MCF 10A (cell line): ENCODE data around the gene SEMA3F. TPM values are rescaled to one million over a fixed set of nuclear protein-coding genes. Genes with fewer than 3 reads are reported as not detected.

Source experiments
- BruUV-seq: library from RNA; stranded (reverse); fragments of 400-500 nt; replicated peaks from 2 replicates; lab custom pipeline; 2021; lab: Mats Ljungman, UMichigan
- CTCF ChIA-PET: fragments of 300-600 bp; sonication (Branson Sonifier 250); formaldehyde crosslinking; extraction: SDS; loops from one replicate; lab custom pipeline; 2021; ENCODE audit warnings: antibody characterized with exemption, inconsistent platforms; lab: Yijun Ruan, JAX
- POLR2A ChIA-PET: fragments of 300-600, 350-650 bp; sonication (Branson Sonifier 250); formaldehyde crosslinking; extraction: SDS; loops from one replicate; lab custom pipeline; 2020; ENCODE audit warnings: antibody characterized with exemption, inconsistent platforms; lab: Yijun Ruan, JAX
- DNase-seq: peaks from one replicate; pipeline ENCODE4 v3.0.0-alpha.2; 2018; ENCODE audit not compliant: unreplicated experiment
- H3K27ac Mint-ChIP-seq: one replicate; pipeline ENCODE4 v1.8.0; 2022; ENCODE audit warnings: mild to moderate bottlenecking, low read depth, mixed read lengths; ENCODE audit not compliant: unreplicated experiment
- H3K27me3 Mint-ChIP-seq: one replicate; pipeline ENCODE4 v1.8.0; 2022; ENCODE audit warnings: mixed read lengths; ENCODE audit not compliant: insufficient read depth, unreplicated experiment
- H3K36me3 Mint-ChIP-seq: one replicate; pipeline ENCODE4 v1.8.0; 2022; ENCODE audit warnings: mild to moderate bottlenecking, moderate library complexity, mixed read lengths; ENCODE audit not compliant: insufficient read depth, unreplicated experiment
- H3K4me1 Mint-ChIP-seq: one replicate; pipeline ENCODE4 v1.8.0; 2022; ENCODE audit warnings: mixed read lengths; ENCODE audit not compliant: insufficient read depth, unreplicated experiment
- H3K4me3 Mint-ChIP-seq: one replicate; pipeline ENCODE4 v1.8.0; 2022; ENCODE audit warnings: mild to moderate bottlenecking, moderate library complexity, mixed read lengths; ENCODE audit not compliant: unreplicated experiment
- H3K9me3 Mint-ChIP-seq: one replicate; pipeline ENCODE4 v1.8.0; 2022; ENCODE audit warnings: mixed read lengths; ENCODE audit not compliant: unreplicated experiment
- intact Hi-C: fragments of 100-400 bp; cut with micrococcal nuclease; formaldehyde crosslinking; loops from 2 replicates; pipeline ENCODE4 v1.14.1; 2022
- total RNA-seq: library from RNA; stranded (reverse); gene quantifications from 2 replicates; pipeline ENCODE4 v1.2.3, GENCODE V29; 2022
- TF ChIP-seq, protein P1 (sequence below): fragments of 200-600 bp; IDR thresholded peaks from one replicate; pipeline ENCODE4 v1.8.0; 2022; ENCODE audit warnings: antibody characterized with exemption, mild to moderate bottlenecking; ENCODE audit not compliant: unreplicated experiment

Gene SEMA3F
- total RNA-seq, 1 experiment from 2014 or later: 34.6 TPM

DNA sequence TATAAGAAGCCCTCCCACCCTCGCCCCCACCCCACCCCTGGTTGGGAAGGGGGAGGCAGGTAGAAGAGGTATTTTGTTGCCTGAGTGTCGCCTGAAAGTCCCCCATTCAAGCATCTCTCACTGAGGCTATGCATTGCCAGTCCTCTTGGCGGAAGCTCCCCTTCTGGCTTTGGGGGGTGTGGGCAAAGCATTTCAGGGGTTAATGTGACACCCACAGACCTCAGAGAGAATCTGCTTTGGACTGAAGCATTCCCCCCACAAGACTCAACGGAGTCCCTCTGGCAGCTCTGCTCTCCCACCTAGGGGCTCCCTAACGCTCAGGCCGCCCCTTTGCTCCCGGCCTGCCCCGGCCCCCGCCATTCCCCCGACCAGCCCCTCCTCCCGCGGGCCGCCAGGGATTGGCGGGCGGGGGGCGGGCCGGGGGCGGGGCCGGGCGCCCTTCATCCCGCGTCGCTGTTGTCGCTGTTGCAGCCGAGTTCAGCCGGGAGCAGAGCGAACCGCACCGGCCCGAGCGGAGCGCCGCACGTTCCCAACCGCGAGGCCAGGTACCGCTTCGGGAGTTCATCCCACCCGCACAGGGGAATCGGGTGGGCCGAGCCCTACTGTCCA, 49.8 kb downstream of the SEMA3F start, which contains the start of gene SLC38A3:
SLC38A3 (plus strand) TSS at position 468 of the 609 bp plus-strand sequence. CDS start 8,929 bp downstream, outside the sequence.
- TF ChIP-seq, protein P1, sequence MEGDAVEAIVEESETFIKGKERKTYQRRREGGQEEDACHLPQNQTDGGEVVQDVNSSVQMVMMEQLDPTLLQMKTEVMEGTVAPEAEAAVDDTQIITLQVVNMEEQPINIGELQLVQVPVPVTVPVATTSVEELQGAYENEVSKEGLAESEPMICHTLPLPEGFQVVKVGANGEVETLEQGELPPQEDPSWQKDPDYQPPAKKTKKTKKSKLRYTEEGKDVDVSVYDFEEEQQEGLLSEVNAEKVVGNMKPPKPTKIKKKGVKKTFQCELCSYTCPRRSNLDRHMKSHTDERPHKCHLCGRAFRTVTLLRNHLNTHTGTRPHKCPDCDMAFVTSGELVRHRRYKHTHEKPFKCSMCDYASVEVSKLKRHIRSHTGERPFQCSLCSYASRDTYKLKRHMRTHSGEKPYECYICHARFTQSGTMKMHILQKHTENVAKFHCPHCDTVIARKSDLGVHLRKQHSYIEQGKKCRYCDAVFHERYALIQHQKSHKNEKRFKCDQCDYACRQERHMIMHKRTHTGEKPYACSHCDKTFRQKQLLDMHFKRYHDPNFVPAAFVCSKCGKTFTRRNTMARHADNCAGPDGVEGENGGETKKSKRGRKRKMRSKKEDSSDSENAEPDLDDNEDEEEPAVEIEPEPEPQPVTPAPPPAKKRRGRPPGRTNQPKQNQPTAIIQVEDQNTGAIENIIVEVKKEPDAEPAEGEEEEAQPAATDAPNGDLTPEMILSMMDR: no peak
- DNase-seq: no peak
- intact Hi-C loops: no loop called here
- H3K9me3 Mint-ChIP-seq: no peaks in the 10 kb centered on the region
- ChIA-PET POLR2A (interaction anchor here (0.8 kb wide), 1 partner anchor 123 kb away, joined by 3 read pairs; the partner anchor contains the start of gene TUSC2), CTCF (interaction anchor here (1.2 to 3.4 kb wide), 3 partner anchors 9 to 21 kb away, joined by 3 to 15 read pairs (median 11); no protein-coding TSS in a partner anchor)
- no peaks in the 10 kb centered on the region for H3K36me3 Mint-ChIP-seq
- no peaks in the 10 kb centered on the region for H3K4me1 Mint-ChIP-seq
- BruUV-seq: no TSS peak
- H3K27me3 Mint-ChIP-seq: no peaks in the 10 kb centered on the region
- H3K27ac Mint-ChIP-seq: no peak within 1 kb of the TSS
- no peak within 1 kb of the TSS for H3K4me3 Mint-ChIP-seq

DNA sequence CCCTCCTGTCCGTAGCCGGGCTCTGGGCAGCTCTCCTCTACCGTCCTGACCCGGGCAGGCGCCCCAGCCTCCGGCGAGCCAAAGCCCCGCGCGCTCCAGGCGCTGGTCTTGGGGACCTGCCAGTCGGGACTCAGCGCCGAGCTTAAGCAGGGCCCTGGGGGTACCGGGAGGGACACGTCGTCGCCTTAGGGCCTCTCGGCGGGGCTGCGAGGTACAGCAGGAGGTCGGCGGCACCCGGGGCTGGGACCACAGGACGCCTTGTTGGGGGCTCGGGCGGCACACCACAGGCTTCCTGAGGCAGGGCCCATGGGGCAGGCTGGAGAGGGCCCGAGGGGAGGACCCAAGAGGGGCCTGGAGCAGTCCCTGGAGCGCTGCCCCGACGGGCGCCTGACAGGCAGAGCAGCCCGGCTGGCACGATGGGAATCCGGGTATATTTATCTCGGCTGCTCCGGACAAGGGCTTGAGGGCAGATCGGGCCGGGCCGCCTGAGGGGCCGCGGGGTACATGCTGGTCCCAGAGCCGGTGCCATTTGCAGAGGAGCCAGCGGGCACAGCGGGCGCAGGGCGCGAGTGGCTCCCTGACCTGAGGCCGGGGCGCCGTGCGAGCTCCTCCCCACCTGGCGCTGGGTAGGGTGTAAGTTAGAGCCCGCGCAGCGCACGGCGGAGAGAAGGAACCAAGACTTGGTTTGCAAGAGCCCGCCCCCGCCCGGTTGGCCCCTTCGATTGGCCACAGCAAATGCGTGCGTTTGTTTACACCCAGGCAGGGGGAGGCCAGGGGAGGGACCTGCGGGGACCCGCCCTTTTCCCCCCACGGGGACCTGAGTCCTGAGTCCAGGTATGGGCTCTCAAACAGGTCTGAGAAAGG, 50.5 kb downstream of the SEMA3F start:
- Mint-ChIP-seq H3K9me3 (no peaks in the 10 kb centered on the region), H3K4me3 (no peak overlapping the region), H3K27me3 (no peaks in the 10 kb centered on the region), H3K36me3 (no peaks in the 10 kb centered on the region), H3K27ac (no peak overlapping the region), H3K4me1 (no peaks in the 10 kb centered on the region)
- DNase-seq: no peak
- BruUV-seq: no TSS peak
- ChIA-PET CTCF (interaction anchor here (3.4 kb wide), 1 partner anchor 10 kb away, joined by 11 read pairs; no protein-coding TSS in a partner anchor), POLR2A (no interaction called here)
- TF ChIP-seq, protein P1: no peak
- intact Hi-C loops: no loop called here

DNA sequence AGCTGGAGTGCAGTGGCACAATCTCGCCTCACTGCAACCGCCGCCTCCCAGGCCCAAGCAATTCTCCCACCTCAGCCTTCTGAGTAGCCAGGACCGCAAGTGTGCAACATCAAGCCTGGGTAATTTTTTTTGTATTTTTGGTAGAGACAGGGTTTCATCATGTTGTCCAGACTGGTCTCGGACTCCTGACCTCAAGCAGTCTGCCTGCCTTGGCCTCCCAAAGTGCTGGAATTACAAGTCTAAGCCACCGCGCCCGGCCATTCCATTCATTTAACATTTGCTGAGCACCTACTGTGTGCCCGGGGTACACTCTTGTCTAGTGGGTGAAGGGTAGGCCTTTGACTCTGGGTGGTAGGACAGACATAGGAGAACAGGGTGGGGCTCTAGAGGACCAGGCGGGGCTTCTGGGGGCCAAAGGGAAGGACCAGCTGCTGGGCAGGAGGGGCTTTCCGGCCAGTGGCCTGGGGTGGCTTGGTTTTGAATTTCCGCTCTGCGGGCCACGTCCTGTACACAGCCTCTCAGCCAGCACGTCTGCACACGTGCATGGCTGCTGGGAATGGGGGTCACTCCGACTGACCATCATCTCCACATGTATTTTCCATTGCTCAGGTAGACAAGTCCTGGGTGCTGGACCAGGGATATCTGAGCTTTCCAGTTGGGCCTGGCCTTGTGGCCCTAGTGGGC, 52.4 kb downstream of the SEMA3F start:
- no TSS peak for BruUV-seq
- no peak for DNase-seq
- Mint-ChIP-seq H3K9me3 (no peaks in the 10 kb centered on the region), H3K36me3 (no peaks in the 10 kb centered on the region), H3K4me1 (no peaks in the 10 kb centered on the region), H3K27me3 (no peaks in the 10 kb centered on the region), H3K4me3 (no peak overlapping the region), H3K27ac (no peak overlapping the region)
- CTCF ChIA-PET: interaction anchor here (0.6 to 3.9 kb wide), 3 partner anchors 15 to 344 kb away, joined by 3 to 36 read pairs (median 3); partner anchors contain the start of gene GNAT1
- intact Hi-C loops: no loop called here
- POLR2A ChIA-PET: no interaction called here
- TF ChIP-seq, protein P1: no peak
